Effector CD8-positive, alpha-beta T cell (primary cell): Measurements from ENCODE around the gene TMEM176B.
"Not testable (repeated sequence)": the region's sequence is repeated elsewhere in the genome, so short reads cannot be mapped to it uniquely, and the experiment has no call there.

ENCODE experiments used
- DNase-seq: peaks from one replicate; lab custom pipeline; 2025; lab: John Stamatoyannopoulos, UW

TMEM176B gene

GRCh38 chr7:150823043-150823442 is 22.9 kb upstream of the TMEM176B start:
- no peak for DNase-seq

DNA sequence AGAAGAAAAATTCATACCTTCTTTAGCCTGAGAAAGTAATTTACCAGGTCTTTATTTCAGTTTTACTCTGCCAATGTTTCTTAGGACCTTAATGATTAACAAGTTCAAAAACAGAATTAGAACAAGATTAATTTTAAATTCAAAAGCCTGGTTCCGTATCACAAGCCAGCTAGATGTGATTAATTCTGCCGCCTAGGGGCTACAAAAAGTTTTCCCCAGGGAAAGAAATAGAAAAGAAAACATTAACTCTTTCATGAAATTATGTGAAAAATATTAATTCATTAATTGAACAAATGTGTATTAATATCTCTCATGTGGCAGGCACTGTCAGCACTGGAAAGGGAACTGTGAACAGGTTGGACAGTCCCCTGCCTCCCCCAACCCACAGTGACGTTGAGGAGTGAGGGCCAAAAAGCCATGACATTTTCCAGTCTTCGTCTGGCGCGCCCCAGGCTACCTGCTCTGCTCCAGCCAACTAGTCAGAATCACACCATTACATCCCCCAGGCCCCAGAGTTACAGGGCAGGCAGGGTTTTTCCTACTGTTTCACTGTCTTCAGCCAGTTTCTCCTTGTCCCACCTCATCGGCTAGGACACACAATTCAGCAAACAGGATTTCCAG is 20.5 kb upstream of the TMEM176B start:
- no peak for DNase-seq

- no peak for DNase-seq
Observed at GRCh38 chr7:150820148-150820547, 20.0 kb upstream of the TMEM176B start.

DNA sequence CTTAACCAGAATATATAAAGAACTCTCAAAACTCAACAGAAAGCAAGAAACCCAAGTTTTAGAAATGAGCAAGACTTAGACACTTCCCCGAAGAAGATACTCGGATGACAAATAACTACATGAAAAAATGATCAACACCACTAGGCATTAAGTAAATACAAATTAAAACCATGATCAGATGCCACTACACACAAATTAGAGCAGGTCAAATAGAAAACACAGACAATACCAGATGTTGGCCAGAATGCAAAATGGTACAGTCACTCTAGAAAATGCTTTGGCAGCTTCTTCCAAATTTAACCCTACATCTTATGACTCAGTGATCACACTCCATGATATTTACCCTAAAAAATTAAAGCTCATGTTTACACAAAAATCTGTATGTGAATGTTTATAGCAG is 18.8 kb upstream of the TMEM176B start:
- DNase-seq = no peak

- DNase-seq = no peak
Observed at GRCh38 chr7:150814328-150815001, 14.3 kb upstream of the TMEM176B start.

GRCh38 chr7:150807616-150808438 is 7.7 kb upstream of the TMEM176B start:
- DNase-seq = not testable (repeated sequence)

GRCh38 chr7:150806863-150807262 is 6.7 kb upstream of the TMEM176B start:
- DNase-seq = no peak

- DNase-seq = no peak
Observed at GRCh38 chr7:150806454-150806853, 6.3 kb upstream of the TMEM176B start.

- no peak for DNase-seq
Observed at GRCh38 chr7:150805864-150806263, 5.7 kb upstream of the TMEM176B start.

GRCh38 chr7:150804802-150805201 is 4.6 kb upstream of the TMEM176B start:
- no peak for DNase-seq

DNA sequence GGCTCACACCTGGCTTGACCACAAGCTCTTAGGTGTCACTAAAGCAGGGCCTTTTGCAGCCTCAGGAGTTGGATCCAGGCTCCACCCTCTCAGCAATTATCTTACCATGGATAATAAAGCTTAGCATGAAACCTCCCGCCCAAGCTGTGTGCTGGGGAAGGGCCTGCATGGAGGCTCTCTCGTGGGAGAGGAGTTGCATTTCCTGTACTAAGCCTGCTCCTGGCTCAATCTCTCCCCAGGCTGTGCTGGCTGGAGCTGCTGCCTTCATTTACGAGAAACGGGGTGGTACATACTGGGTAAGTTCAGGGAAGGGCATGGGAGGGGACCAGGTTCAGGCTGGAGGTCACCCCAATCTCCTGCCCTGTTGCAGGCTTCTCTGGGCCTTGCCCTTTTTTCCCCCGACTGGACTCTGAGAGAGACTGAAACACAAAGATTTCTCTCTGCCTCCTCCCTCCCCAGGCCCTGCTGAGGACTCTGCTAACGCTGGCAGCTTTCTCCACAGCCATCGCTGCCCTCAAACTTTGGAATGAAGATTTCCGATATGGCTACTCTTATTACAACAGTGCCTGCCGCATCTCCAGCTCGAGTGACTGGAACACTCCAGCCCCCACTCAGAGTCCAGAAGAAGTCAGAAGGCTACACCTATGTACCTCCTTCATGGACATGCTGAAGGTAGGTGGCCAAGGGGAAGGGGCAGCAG is 3.1 kb upstream of the TMEM176B start:
- no peak for DNase-seq

GRCh38 chr7:150801946-150802771 is 2.0 kb upstream of the TMEM176B start:
- DNase-seq = no peak

DNA sequence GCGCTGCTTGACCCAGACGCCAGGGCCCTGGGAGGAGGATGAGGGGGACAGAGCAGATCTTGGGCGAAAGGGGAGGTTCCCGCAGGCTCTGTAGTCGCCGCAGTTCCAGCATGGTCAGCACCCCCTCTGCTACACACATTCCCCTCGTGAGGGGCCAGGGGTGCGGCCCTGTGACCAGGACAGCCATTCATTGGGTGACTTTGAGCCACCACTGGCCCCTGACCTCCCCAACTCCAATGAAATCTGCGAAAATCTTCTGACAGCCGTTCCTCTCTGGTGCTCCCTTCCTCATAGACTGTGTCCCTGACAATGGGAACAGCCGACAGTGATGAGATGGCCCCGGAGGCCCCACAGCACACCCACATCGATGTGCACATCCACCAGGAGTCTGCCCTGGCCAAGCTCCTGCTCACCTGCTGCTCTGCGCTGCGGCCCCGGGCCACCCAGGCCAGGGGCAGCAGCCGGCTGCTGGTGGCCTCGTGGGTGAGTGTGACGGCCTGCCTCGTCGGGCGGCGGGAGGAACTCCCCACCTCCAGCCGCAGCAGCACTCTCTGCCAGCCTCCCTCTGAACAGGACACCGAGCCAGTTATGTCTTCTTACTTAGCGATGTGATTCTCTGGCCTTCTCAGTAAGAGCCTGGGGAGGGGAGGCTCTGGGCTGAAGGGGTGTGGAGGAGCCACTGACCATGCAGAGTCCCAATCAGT is 1.2 kb upstream of the TMEM176B start:
- no peak for DNase-seq

GRCh38 chr7:150800581-150801241 is 547 bp upstream of the TMEM176B start, which contains the start of gene TMEM176A:
TSS of gene TMEM176A (plus strand) at chr7:150800769. CDS start at chr7:150801551, 782 bp downstream.
- no peak for DNase-seq

DNA sequence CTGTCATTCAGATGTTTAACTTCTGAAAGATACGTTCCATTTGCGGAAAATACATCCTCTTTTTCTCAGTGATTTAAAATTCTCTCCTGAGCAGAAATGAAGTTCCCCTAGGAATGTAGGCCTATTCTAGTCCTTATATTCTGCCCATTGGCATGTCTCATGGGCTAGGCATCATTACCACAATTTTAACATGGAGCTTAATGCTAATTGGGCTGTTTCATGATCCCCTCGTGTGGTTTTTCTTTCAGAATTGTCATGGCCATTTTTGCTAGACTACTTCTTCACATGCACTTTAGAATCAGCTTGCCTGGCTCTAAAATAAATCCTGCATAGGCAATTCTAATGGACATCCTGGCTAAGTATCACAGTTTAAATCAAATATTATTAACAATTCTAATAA is 1.0 kb downstream of the TMEM176B start:
- DNase-seq = no peak

DNA sequence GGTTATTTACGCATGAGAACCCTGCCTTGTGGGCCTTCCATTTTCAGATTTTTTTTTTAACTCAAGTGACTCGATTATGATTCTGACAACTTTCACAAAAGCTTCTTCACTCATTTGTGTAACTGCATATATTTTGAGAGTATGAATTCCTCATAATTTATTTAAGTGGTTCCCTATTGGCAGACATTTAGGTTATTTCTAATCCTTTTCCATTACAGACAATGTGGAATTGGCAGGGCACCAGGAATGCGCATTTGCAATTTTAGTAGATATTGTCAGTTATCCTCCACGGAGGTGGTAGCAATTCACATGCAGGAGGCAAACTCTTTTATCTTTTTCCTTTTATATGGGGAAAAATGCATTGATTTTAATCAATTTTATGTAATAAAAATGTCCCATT is 2.5 kb downstream of the TMEM176B start:
- DNase-seq = no peak

DNA sequence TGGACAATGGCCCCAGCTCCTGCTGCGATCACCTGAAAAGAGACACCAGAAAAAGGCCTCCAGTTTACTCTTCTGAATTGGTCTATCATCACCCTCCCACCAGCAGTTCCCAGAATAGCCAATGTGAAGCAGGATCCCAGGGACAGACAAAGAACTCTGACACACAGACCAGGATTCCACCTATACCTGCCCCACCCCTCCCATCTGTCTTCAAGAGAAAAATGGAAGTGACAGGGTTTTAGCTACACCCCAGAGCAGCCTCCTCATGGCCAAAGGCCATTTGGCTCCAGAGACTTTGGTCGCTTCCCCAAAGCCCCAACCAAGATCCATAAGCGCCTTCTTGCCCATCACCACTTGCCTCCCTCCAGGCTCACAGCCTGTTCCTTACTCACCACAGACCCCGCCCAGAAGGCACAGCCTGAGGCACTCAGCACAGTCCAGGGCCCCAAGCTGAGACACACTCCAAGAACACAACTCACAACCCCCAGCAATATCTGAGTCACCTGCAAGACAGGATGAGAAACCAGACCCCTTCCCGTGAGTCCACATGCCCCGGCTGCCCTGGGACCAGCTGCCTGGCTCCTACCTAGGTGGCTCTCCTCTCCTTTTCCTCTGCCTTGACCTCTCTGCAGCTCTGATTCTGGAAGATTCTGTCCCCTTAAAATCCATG is 6.5 kb downstream of the TMEM176B start:
- DNase-seq = no peak

- DNase-seq = no peak
Observed at GRCh38 chr7:150791746-150792452, 8.3 kb downstream of the TMEM176B start.

GRCh38 chr7:150791304-150791703 is 8.9 kb downstream of the TMEM176B start:
- no peak for DNase-seq
